Measurements from ENCODE around the gene BRAF.
A peak's percentile ranks its signal among the peaks of the same experiment; 100 is the strongest.
"Not testable (repeated sequence)": the region's sequence is repeated elsewhere in the genome, so short reads cannot be mapped to it uniquely, and the experiment has no call there.

The BRAF gene

GRCh38 chr7:140924821-140925421 is at the start of gene BRAF:
Gene BRAF (minus strand): TSS chr7:140924929. CDS start chr7:140924703, 226 bp downstream.
- no peak for FAIRE-seq

GRCh38 chr7:140972876-140973829 is 48.4 kb upstream of the BRAF start:
- FAIRE-seq = no peak

GRCh38 chr7:140972344-140972743 is 47.6 kb upstream of the BRAF start:
- no peak for FAIRE-seq

GRCh38 chr7:140967438-140967837 is 42.7 kb upstream of the BRAF start:
- FAIRE-seq = no peak

- FAIRE-seq = no peak
Measured at GRCh38 chr7:140966561-140967233, 42.0 kb upstream of the BRAF start.

GRCh38 chr7:140961117-140961516 is 36.4 kb upstream of the BRAF start:
- FAIRE-seq = no peak

- FAIRE-seq = not testable (repeated sequence)
Measured at GRCh38 chr7:140956997-140957396, 32.3 kb upstream of the BRAF start.

- no peak for FAIRE-seq
Measured at GRCh38 chr7:140945940-140946339, 21.2 kb upstream of the BRAF start.

- not testable (repeated sequence) for FAIRE-seq
Measured at GRCh38 chr7:140942242-140942641, 17.5 kb upstream of the BRAF start.

- FAIRE-seq = no peak
Measured at GRCh38 chr7:140940898-140941297, 16.2 kb upstream of the BRAF start.

- FAIRE-seq = no peak
Measured at GRCh38 chr7:140937702-140938264, 13.1 kb upstream of the BRAF start.

- FAIRE-seq = no peak
Measured at GRCh38 chr7:140928491-140929309, 4.0 kb upstream of the BRAF start.

GRCh38 chr7:140927945-140928344 is 3.2 kb upstream of the BRAF start:
- not testable (repeated sequence) for FAIRE-seq

- no peak for FAIRE-seq
Measured at GRCh38 chr7:140927351-140927750, 2.6 kb upstream of the BRAF start.

- FAIRE-seq = no peak
Measured at GRCh38 chr7:140926021-140926817, 1.5 kb upstream of the BRAF start.

GRCh38 chr7:140924019-140924820 is 509 bp downstream of the BRAF start:
- FAIRE-seq = no peak

- FAIRE-seq = no peak
Measured at GRCh38 chr7:140923358-140924006, 1.2 kb downstream of the BRAF start.

GRCh38 chr7:140922741-140923345 is 1.9 kb downstream of the BRAF start:
- peak; percentile 67 for FAIRE-seq

GRCh38 chr7:140920745-140921144 is 4.0 kb downstream of the BRAF start:
- no peak for FAIRE-seq

- FAIRE-seq = no peak
Measured at GRCh38 chr7:140918236-140918635, 6.5 kb downstream of the BRAF start.
